Activated CD4-positive, CD25-positive, alpha-beta regulatory T cell treated with anti-CD3 and anti-CD28 coated beads, Interleukin-2, amount 50 U/mL, for 72 hours (primary cell): ENCODE measurements around the gene CDC42BPB.
"Not testable (repeated sequence)": the region's sequence is repeated elsewhere in the genome, so short reads cannot be mapped to it uniquely, and the experiment has no call there.

Experiments used
- DNase-seq: peaks from one replicate; pipeline ENCODE4 v3.0.0; 2021

Gene CDC42BPB

GRCh38 chr14:103073367-103073875, 16.1 kb upstream of the CDC42BPB start:
- no peak for DNase-seq

DNA sequence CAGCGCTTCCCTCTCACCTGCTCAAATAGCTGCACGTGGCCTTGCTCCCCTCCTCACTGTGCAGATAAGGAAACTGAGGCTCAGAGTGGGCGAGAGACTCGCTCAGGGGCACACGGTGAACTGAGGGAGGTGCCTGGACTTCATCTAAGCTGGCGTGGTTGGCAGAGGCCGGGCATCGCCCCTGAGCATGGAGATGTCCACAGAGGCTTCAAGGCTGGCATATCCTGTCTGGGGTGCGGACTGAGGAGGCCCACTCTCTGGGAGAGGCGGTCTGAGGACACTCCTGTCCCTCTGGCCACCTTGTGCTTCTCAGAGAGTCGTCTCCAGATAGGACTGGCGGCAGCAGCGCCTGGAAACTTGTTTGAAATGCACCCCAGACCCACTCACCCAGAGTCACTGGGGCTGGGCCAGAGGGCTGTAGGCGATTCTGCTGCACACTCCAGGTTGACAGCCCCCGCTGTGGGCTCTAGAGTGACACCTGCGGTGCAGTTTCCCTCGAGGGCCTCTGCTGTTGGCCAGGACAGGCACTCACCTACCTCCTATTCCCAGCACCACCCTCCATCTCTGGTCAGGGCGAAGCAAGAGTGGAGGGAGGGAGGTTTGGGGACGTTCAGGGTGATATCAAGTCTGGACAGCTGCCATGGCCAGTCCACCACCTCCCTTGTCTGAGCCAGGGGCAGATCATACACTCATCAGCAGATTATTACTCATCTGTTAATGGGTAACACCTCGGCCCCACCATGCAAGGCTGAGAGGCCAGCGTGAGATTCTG, 15.4 kb upstream of the CDC42BPB start:
- no peak for DNase-seq

DNA sequence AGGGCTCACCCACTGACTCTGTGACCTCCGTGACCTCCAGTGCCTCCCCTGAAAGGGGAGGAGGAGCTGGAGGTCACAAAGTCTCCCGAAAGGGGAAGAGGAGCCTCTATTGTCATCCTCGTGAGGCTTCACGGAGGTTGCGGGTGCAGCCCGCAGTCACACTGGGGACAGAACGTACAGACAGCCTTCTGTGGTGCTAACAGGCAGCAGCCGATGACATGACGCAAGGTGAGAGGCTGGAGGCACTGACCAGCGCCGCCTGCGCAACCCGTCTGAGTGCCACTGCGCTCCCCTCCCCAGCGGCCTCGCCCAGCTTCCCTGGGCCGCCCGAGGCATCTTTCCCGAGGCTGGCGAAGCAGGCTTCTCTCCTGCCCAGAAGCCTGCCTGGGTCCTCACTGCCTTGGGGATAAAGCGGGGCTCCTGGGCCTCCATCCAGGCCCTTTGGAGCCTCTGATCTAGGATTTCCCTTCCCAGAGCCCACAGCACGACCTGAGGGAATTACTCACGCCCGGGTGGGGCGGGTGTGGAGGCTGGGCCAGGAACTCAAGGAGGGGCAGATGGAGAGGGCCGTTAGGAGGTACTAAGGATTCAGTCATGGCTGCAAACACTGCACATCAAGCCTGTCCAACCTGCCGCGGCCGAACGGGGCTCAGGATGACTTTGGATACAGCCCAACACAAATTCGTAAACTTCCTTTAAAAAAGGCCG, 14.3 kb upstream of the CDC42BPB start:
- DNase-seq, result no peak

GRCh38 chr14:103070971-103071542, 13.7 kb upstream of the CDC42BPB start:
- no peak for DNase-seq

GRCh38 chr14:103070263-103070885, 13.0 kb upstream of the CDC42BPB start:
- no peak for DNase-seq

DNA sequence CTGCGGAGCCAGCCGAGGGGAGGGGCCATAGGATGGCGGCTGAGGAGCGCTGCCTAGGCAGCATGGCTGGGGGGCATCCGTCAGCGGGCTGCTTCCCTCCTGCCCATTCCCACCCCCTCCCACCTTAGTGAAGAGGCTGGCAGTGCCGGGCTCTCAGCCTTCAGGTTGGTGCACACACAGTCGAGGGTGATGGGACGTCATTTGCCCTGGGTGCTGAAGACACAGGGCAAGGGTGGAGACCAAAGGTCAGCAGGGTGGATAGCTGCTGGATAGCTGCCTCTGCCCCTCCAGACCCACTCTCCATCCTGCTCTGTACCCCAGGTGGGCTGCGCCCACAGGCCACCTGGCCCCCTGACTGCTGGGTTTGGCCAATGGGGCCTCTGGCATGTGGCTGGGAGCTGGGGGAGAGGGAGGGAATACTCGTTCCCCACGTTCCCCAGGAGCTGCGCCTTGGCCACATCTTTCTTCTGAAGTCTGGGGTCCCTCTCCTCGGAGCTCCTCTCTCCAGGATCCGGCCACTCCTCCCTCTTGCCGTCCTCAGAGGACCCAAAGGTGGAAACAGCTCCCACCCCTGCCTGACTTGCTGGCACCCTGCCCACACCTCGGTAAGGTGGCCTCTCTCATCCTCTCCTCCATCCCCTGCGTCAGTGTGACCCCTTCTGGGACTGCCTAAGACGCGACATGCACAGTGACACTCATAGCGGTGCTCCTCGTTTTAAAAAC, 11.2 kb upstream of the CDC42BPB start:
- no peak for DNase-seq

DNA sequence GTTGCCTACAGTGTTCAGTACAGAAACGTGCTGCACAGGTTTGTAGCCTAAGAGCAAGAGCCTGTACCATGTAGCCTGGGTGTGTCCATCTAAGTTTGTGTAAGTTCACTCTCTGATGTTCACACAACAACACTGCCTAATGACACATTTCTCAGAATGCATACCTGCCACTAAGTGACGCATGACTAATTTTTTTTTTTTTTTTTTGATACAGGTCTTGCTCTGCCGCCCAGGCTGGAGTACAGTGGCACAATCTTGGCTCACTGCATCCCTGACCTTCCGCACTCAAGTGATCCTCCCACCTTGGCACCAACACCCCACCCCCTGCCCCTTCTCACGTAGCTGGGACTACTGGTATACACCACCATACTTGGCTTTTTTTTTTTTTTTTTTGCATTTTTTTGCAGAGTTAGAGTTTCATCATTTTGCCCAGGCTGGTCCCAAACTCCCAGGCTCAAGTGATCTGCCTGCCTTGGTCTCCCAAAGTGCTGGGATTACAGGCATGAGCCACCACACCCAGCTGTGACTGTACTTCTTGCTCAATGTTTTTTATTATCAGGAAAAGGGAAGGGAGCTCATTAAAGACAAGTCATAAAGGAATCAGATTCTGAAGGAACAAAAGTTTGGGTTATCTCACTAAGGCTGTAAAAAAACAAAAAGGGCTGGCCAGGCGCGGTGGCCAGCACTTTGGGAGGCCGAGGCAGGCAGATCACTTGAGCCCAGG, 10.0 kb upstream of the CDC42BPB start:
- DNase-seq, result no peak

DNA sequence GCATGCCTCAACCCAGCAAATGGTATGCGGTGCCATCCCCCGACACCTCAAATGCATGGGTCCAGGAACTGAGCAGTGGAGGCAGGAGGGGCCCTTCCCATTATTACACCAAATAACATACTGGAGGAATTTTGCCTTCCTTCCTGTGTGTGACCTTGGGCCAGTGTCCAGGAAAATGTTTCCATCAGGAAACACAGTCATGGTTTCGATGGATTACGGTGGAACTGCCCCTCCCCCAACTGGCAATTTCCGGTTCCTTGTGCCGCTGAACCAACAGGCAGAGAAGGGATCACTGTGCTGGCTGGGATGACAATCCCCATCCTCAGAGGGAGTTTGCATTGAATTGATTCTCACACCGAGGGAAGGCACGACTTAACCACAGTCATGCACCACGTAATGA, 9.1 kb upstream of the CDC42BPB start:
- no peak for DNase-seq

- DNase-seq, result no peak
These were observed 8.5 kb upstream of the CDC42BPB start for GRCh38 chr14:103065861-103066260.

DNA sequence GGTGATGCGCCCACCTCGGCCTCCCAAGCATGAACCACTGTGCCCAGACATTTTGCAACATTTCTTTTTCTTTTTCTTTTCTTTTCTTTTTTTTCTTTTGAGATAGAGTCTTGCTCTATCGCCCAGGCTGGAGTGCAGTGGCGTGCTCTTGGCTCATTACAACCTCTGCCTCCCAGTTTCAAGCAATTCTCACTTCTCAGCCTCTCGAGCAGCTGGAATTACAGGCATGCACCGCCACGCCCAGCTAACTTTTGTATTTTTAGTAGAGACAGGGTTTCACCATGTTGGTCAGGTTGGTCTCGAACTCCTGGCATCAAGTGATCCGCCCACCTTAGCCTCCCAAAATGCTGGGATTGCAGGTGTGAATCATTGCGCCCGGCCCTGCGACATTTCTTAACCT, 7.6 kb upstream of the CDC42BPB start:
- DNase-seq, result no peak

DNA sequence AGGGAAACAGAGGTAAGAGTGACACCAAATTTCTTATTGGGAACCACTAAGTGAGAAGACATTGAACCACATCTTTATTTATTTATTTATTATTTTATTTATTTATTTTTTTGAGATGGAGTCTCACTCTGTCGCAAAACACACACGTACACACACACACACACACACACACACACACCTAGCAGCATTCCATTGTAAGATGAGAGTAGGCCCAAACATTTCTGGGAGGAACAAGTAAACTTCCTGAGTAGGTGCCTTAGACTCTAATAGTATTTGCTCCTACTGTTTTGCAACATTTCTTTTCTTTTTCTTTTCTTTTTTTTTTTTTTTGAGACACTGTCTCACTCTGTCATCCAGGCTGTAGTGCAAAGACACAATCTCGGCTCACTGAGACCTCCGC, 7.1 kb upstream of the CDC42BPB start:
- DNase-seq, result no peak

DNA sequence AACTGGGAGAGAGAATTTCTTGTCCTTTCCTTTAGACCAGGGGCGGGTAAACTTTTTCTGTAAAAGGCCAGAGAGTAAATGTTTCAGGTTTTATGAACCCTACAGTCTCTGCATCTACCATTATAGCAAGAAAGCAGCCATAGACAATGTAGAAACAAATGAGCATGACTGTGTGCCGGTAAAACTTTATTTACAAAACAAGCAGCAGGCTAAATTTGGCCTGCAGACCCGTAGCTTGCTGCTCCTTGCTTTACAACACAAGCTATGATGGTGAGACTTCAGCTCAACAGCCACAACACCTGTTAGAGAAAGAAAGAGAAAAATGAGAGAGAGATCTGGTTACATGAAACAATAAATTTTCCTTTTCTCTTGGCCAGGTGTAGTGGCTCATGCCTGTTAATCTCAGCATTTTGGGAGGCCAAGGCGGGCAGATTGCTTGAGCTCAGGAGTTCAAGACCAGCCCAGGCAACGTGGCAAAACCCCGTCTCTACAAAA, 4.2 kb upstream of the CDC42BPB start:
- DNase-seq, result no peak

DNA sequence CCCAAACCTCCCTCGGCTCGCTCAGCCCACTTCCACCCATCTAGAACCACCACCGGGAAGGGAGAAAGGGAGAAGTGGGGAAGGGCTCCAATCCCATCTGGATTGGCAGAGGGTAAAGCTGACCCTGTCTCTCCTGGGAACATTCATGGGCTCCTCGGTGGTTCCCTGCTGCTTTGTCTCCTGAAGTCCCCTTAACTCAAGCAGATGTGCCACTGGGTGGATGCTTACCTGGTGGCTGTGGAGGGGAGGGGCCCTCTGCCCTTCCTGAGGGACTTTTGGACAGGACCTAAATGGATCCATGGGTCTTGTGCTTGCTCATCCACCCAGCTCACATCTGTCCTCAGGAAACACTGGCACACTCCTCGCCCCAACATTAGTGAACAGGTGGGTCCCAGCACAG, 2.2 kb upstream of the CDC42BPB start:
- DNase-seq, result no peak

DNA sequence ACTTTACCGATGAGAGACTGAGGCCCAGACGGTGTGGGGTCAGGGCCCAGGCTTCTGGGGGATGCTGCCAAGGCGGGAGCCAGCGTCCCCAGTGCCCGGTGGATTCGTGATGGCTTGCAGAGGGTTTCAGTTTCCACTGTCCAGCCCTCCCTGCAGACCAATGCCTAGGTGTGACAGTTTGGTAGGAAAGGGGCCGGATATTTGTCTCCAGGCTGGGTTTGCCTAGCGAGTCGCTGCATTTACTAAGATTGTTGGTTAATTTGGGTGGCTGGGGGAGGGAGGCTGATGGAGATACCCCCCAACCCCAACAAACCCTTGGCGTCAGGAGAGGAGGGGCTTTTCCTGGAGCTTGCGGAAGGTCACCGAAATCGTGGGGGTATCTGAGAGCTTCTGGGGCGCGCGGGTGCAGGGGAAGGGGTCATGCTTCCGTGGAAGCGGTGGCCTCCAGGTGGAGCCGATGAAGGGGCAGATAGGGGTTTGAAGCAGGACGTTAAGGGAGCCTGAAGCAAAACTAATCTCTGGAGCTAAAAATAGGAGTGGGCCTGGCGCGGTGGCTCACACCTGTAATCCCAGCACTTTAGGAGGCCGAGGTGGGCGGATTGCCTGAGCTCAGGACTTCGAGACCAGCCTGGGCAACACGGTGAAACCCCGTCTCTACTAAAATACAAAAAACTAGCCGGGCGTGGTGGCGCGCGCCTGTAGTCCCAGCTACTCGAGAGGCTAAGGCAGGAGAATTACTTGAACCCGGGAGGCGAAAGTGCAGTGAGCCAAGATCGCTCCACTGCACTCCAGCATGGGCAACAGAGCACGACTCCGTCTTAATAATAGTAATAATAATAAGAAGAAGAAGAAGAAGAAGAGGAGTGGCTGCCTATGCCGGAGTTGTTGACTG, 1.1 kb upstream of the CDC42BPB start:
- DNase-seq, result no peak

DNA sequence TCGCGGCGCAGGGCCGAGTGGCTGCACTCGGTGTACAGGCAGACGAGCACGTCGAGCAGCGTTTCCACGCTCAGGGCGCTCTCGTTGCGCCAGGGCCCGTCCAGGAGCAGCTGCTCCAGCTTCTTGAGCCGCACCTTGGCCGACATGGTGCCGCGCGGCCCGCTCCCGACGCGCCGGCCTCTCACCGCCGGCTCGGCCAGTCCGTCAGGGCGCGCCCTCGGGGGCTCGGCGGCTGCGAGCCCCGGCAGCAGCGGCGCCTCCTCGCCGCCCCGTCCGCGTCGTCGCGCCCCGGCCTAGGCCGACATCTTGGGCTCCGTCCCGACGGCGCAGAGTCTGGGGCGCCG, 349 bp downstream of the CDC42BPB start:
- DNase-seq, result no peak

DNA sequence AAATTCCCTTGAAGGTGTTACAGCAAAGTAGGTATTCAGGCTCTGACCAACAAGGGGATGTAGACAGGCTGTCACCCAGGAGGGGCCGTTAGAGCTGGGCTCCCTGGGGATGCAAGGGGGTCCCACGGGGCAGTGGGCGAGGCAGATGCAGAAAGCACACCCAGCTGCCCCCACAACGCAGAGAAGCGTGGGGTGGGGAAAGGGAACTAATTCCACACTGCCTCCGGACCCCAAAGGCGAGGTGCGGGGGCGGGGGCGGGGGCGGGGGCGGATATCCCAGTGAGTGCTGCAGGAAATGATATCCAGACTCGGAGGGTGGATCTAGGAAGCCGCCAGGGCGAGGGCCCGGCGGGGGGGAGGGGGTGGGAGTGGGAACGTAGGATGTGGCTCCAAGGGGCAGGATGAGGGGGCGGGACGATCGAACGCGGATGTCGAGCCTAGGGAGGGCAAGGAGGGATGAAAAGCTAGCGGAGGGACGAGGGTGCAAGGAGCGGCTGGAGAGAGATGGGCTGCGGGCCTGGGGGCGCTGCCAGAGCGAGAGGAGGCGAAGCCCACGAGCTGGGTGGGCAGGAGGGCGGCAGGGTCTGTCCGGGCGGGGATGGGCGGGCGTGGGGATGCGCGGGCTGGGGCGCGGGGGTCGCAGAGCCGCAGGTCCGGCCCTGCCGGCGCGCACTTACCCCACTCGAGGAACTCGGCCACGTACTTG, 874 bp downstream of the CDC42BPB start:
- DNase-seq, result no peak

DNA sequence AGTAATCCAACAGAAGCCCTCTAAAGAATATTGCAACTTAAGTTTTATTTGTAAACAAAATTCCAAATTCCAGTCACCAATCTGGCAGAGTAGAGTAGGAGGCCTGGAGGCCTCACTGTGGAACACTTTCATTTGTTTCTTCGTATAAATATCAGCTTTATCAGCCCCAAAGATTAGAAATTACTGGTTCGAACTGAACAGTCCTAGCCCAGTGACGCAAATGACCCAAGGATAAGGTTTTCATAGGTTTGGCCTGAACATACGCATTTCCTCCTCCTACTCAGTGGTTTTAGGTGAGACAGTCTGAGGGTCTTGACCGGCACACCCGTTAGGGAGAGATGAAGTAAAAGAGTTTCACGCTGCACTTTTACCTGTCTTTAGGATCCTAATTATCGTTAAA, 1.7 kb downstream of the CDC42BPB start:
- DNase-seq, result no peak

DNA sequence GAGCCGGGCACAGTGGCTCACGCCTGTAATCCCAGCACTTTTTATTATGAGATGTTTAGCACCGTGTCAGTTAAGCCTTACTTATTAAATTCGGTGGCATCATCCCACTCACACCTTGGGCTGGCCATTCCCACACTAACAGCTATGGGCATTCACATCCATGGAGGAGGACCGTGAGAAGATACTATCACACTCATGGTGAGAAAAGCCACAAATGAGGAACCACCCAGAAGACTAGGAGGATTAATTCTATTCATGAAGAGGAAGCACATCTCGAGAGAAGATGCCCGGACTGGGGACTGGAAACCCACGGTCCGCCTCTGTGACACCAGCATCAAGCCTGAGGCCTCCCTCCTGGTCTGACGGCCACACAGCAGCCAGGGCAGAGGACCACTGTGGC, 4.9 kb downstream of the CDC42BPB start:
- DNase-seq, result no peak

GRCh38 chr14:103050935-103051334, 6.4 kb downstream of the CDC42BPB start:
- no peak for DNase-seq

DNA sequence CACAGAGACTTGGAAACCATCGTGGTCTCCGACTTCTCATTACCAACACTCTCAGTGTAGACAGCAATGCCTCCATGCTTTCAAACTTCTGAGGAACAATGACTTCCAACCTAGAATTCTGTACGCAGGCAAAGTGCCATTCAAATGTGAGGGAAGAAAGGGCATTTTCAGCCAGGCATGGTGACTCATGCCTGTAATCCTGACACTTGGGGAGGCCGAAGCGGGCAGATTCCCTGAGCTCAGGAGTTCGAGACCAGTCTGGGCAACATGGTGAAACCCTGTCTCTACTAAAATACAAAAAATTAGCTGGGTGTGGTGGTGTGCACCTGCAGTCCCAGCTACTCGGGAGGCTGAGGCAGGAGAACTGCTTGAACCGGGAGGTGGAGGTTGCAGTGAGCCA, 9.9 kb downstream of the CDC42BPB start:
- DNase-seq, result not testable (repeated sequence)
